Metanephros (tissue), 2 donors: ENCODE measurements around the gene ADGRL3. TPM values are rescaled to one million over a fixed set of nuclear protein-coding genes. Genes with fewer than 3 reads are reported as not detected.

Source experiments
- small RNA-seq: library from RNA; depleted of rRNA; stranded (forward); fragments of <200 nt; gene quantifications from one replicate; pipeline ENCODE3, GENCODE V24; 2014; ENCODE audit warnings: low replicate concordance
- total RNA-seq: library from RNA; depleted of rRNA; stranded (reverse); fragments of >200 nt; gene quantifications from one replicate; pipeline ENCODE4 v1.2.3, GENCODE V29; 2014

ADGRL3 gene
- 53.1 TPM for total RNA-seq

DNA sequence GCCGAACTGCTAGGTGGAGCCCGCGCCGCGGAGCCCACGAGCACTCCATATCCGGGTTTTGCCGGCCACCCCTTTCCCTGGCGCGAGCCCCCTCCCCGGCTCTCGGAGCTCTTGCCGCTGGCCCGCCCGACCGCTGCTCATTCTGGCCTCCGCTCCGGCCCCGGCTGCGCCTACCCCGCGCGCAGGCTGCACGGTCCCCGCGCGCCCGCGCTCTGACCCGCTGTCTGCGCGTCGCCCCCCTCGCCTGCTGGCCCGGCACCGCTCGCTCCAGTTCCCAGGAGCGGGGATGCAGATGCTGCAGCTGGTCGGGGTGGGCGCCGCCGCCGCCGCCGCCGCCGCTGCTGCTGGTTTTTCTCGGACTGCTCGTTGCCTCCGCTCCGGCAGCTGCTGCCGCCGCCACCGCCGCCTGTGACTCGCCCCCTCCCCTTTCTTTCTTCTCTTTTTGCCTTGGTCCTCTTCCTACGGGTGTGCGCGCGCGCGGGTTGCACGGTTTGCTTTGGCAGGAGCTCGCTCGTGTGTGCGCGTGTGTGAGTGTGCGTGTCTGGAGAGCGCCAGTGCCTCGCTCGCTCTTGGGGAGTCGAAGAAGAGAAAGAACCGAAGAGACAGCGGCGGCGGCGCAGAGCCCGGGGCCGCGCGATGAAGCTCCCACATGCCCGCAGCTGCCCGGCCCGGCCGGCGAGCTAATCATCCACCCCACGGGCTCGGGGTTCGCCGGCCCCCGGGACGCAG is at the start of gene ADGRL3:
TSS of gene ADGRL3 (plus strand) at position 140 of the 729 bp plus-strand sequence.

Small RNAs within 50 kb of the gene (small RNA-seq; reads per million reads assigned to genes)
- gene RF00019: not detected
